Omental fat pad (tissue), 4 donors: ENCODE measurements around the gene FAT3. TPM values are rescaled to one million over a fixed set of nuclear protein-coding genes. Genes with fewer than 3 reads are reported as not detected.

Experiments
- ATAC-seq: fragments of 150-250 bp; one replicate; pipeline ENCODE4 v1.9.1; 2016; ENCODE audit warnings: mild to moderate bottlenecking, moderate library complexity; ENCODE audit not compliant: low FRiP score
- DNase-seq: peaks from one replicate; pipeline ENCODE4 v3.0.0-alpha.2; 2019; ENCODE audit warnings: low spot score
- CTCF ChIP-seq, 3 donors: fragments of 450-650 bp; IDR thresholded peaks; one replicate each; pipeline ENCODE4 v1.5.1; 2016 to 2017; ENCODE audit warnings: antibody characterized with exemption in 3 of 3, mild to moderate bottlenecking in 3 of 3, moderate library complexity in 2 of 3
- total RNA-seq, 4 donors: library from RNA; depleted of rRNA; stranded (reverse); fragments of >200 nt; gene quantifications; one replicate each; pipeline ENCODE4 v1.1.0, GENCODE V29; 2016

The FAT3 gene
- total RNA-seq, 4 donors from 2014 or later, result 1.1 to 3.2 (median 2.2) TPM

DNA sequence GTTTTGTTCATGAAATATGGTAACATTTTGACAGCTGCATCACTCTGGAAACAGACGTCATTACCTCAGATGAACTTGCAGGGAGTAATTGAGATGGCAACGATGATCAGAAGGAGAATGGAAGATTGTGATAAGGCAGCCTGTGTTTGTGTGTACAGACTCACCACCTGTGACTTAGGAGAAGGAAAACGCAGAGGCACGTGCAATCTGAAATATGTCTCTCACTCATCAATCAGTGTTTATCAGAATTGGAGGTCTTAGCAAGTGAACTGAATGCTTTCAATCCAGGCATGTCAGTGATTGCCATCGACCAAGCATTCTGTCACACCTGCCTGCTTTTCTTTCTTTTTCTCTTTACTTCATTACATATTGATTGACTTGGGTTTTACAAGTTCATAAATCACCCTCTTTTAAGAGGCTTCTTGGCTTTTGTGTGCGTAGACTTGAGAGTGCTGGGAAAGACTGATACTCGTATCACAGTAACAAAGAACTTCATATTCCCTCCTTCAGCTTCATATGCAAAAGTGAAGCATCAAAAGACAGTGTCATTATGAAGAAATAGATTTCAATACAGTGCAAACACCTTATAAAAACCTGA lies 24.6 kb downstream of the FAT3 start:
- no peak for ATAC-seq
- TF ChIP-seq CTCF (IDR thresholded peaks at IDR 0.05), result no peak
- DNase-seq, result no peak

GRCh38 chr11:92251980-92252379 lies 27.4 kb downstream of the FAT3 start:
- no peak for TF ChIP-seq CTCF (IDR thresholded peaks at IDR 0.05)
- DNase-seq (no peak), ATAC-seq (no peak)

DNA sequence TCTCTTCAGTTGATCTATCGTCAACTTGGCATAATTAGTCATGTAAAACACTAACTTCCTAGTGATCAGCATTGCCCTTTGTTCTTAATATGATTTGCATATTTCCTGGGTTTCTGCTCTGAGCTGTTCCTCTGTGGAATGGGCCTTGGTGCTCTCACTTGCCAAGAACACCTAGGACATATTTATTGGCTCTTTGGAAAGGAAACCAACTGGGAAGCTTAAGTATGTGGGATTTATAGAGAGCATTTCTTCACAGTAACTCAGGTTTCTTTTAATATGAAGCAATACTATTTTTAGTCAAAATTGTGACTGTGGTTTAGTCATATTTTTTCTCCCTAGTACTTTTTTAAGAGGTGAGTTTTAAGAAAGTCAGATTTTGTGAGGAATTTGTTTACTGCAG lies 28.8 kb downstream of the FAT3 start:
- ATAC-seq, result no peak
- TF ChIP-seq CTCF (IDR thresholded peaks at IDR 0.05), result no peak
- DNase-seq, result no peak

DNA sequence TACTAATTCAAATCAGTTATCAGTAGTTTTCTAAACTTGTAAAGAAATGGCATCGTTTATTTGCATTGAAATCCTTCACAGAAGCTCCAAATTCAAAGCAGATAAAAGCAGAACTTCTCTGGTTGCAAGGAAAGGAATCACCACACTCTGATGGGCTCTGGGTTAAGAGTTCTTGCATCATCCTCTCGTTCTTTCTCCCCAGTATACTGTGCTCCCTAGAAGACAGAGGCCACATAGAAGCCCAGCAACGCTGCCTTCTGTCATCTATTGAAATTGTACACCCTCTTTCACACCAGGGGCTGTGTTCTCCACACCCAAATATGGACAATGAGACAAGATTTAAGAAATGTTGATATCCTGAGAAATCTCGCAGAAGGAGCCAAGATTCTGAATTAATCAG lies 29.3 kb downstream of the FAT3 start:
- ATAC-seq (peak; percentile 48), DNase-seq (no peak)
- no peak for TF ChIP-seq CTCF (IDR thresholded peaks at IDR 0.05)

DNA sequence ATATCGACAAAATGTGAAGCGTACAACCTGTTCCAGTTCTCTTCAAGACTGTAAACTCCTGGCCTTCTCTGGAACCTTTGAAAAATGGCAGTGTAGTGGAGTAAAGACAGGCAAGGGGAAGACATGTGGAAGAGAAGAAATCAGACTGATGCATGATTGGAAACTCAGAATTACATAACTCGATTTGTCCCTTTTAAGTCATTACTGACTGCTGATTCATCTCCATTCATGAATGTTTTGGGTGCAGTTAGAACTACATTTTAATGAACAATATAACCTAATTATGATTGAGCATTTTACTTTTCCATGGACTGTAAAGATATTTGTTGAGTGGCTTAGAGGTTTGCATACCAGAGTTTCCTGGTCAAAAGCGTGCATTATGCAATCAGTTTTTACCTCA lies 32.9 kb downstream of the FAT3 start:
- DNase-seq, result no peak
- no peak for TF ChIP-seq CTCF (IDR thresholded peaks at IDR 0.05)
- no peak for ATAC-seq

GRCh38 chr11:92259861-92260260 lies 35.2 kb downstream of the FAT3 start:
- ATAC-seq (no peak), DNase-seq (no peak)
- TF ChIP-seq CTCF (IDR thresholded peaks at IDR 0.05), result no peak

GRCh38 chr11:92264350-92264749 lies 39.7 kb downstream of the FAT3 start:
- ATAC-seq (no peak), DNase-seq (no peak)
- TF ChIP-seq CTCF (IDR thresholded peaks at IDR 0.05), result no peak
